ENCODE results near the gene ATXN2.
"Not testable (repeated sequence)": the region's sequence is repeated elsewhere in the genome, so short reads cannot be mapped to it uniquely, and the experiment has no call there.

The ATXN2 gene

DNA sequence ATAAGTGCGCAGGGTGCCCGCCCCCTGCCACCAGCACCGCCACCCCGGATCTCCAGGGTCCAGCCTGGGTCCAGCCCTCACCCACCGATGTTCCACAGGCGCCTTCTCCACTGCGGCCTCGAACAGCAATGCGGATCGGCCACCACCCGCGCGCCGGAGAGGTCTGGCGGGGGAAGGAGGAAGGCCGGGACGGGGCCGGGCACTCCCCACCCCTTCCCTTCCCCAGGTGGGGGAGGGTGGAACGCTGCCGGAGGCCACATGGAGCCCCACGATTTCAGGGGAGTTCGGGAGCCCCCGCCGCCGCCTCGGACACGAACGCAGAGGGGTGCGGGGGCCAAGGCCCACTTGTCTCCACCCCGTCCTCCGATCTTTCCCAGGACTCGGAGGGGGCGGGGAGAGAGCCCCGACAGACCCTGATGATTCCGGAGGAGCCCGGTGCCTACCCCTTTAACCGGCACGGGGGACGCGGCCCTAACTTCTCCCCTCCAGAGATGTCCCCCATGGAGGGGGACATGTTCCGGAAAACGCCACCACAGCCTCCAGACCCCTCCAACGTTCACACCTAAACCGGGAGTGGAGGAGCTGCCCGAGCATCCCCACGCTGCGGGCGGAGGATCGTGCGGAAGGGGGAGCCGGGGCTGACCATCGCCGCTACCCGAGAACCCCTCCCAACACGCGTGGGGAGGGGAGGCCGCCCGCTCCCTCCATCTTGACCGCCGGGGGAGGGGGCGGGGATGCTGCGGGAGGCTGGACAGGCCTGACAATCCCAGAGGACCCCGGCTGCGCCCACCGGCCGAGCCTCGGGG, 1.1 kb downstream of the ATXN2 start:
- DNase-seq = peak; percentile 29

DNA sequence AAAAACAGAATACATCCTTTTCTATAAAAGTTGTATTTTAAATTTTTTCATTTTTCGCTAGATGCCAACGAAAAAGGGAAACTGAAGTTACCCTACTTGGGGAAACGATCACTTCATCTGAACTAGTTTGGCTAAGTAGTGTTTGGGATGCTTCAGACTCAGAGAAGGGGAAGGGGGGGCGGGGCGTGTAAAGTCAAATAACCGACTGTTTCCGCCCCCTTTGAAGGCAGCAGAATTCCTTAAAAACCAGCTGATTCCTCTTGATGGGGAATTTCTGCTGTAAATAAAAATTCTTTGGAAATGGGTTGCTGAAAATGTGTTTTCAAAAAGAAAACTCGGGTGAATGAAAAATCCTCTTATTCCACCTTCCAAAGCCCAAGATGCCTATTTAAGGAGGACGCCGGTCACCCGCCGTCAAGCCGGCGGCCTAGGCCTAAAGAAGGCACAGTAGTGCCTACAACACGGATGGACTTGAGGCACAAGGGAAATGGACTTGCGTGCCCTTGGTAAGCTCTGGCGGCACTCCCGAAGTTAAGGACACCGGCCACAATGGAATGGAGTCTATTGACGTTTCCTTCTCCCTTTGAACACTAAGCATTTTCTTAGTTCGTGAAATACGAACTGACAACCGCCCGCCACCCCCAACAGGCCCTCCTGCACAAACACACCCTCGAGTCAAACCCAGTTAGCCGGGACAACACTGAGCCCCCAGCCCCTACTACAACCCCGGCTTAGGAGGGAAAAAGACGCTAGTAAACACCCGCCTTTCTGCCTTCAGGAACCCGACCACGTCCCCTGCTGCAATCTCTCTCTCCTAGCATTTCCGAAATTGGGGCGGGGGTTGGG, 1.9 kb downstream of the ATXN2 start:
- DNase-seq = peak; percentile 37

GRCh38 chr12:111595341-111595835, 3.7 kb downstream of the ATXN2 start:
- not testable (repeated sequence) for DNase-seq

GRCh38 chr12:111591399-111592010, 7.6 kb downstream of the ATXN2 start:
- DNase-seq = not testable (repeated sequence)

GRCh38 chr12:111590552-111590951, 8.6 kb downstream of the ATXN2 start:
- no peak for DNase-seq

DNA sequence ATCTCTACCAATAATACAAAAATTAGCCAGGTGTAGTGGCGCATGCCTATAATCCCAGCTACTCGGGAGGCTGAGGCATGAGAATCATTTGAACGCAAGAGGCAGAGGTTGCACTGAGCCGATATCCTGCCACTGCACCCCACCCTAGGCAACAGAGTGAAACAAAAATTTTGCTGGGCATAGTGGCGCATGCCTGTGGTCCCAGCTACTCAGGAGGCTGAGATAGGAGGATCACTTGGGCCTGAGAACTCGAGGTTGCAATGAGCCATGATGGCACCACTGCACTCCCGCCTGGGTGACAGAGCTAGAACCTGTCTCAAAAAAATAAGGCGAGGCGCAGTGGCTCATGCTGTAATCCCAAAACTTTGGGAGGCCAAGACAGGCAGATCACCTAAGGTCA, 9.5 kb downstream of the ATXN2 start:
- DNase-seq = no peak

- no peak for DNase-seq
These were observed 11.1 kb downstream of the ATXN2 start for GRCh38 chr12:111588010-111588409.

- DNase-seq = no peak
These were observed 12.1 kb downstream of the ATXN2 start for GRCh38 chr12:111586986-111587385.

GRCh38 chr12:111585690-111586089, 13.4 kb downstream of the ATXN2 start:
- no peak for DNase-seq

DNA sequence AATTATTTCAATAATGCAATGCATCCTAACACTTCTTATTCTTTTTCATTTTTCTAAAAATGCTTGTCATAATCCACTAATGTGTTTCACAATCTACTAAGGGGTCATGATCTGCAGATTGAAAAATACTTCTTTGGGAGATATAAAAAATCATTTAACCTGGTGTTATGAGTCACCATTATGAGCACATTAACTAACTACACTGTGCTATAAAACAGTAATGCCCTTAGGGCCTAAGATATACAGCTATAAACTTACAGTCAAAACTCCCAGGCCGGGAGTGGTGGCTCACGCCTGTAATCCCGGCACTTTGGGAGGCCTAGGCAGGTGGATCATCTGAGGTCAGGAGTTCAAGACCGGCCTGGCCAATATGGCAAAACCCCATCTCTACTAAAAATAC, 14.2 kb downstream of the ATXN2 start:
- no peak for DNase-seq

- not testable (repeated sequence) for DNase-seq
These were observed 15.6 kb downstream of the ATXN2 start for GRCh38 chr12:111583506-111583905.

DNA sequence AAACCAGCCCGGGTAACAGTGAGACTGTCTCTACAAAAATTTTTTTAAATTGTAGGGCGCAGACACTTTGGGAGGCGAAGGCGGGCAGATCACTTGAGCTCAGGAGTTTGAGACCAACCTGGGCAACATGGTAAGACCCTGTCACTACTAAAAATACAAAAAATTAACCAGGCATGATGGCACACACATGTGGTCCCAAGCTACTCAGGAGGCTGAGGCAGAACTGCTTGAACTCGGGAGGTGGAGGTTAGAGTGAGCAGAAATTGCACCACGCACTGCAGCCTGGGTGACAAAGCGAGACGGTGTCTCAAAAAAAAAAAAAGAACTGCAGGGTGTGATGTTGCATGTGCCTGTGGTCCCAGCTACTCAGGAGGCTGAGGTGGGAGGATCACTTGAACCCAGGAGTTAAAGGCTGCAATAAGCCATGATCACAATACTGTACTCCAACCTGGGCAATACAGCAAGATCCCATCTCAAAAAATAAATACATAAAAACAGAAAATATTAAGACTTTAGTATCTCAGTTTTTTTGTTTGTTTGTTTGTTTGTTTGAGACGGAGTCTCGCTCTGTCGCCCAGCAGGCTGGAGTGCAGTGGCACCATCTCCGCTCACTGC, 16.9 kb downstream of the ATXN2 start:
- DNase-seq = no peak

- DNase-seq = no peak
These were observed 17.5 kb downstream of the ATXN2 start for GRCh38 chr12:111581434-111582132.

DNA sequence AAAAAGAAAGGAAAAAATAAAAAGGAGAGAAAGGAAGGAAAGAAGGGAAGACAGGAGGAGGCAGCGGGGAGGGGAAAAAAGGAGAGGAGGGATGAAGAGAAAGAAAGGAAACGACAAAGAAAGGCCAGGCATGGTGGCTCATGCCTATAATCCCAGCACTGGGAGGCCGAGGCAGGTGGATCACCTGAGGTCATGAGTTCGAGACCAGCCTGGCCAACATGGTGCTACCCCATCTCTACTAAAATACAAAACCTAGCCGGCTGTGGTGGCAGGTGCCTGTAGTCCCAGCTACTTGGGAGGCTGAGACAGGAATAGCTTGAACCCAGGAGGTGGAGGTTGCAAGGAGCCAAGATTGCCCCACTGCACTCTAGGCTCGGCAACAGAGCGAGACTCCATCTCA, 18.4 kb downstream of the ATXN2 start:
- no peak for DNase-seq

- DNase-seq = no peak
These were observed 19.0 kb downstream of the ATXN2 start for GRCh38 chr12:111580119-111580425.

- DNase-seq = no peak
These were observed 20.2 kb downstream of the ATXN2 start for GRCh38 chr12:111578971-111579340.

GRCh38 chr12:111578276-111578970, 20.7 kb downstream of the ATXN2 start:
- no peak for DNase-seq

- DNase-seq = no peak
These were observed 24.2 kb downstream of the ATXN2 start for GRCh38 chr12:111574797-111575443.

- no peak for DNase-seq
These were observed 25.6 kb downstream of the ATXN2 start for GRCh38 chr12:111573476-111573875.

DNA sequence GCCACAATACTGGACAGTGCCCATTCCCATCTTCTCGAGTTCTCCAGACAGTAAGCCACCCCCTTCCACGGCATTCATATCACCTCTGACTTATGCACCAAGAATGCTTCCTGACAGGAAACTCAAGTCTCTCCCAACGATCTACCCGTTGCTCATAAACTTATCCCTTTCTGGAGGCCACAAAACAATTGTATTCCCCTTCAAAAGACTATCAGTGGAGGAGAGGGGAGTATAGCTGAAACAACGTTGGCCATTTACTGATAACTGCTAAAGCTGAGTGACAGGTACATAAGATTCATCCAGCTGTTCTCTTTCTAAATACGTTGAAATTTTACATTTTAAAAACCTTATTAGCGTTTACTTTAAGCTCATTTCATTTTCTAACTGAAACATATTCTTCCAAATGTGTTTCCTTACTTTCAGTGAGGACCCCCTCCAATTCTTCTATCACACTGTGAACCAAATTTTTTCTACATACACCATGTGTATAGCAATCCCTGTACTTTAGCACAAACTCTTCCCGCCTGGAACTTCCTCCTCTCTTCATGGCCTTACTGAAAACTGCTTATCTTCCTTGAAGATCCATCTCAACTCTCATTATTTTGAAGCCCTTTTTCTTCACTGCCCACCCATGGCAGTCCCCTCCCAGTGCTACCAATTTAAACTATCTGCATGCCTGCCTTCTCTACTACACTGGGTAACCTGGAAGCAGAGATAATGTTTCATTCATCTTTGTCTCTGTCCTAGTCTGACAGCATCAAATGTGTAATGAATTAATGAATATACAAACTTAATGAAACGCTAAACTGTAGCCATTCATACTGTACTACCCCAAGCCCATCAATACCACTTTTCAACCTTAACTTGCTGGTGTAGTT, 28.8 kb downstream of the ATXN2 start:
- DNase-seq = no peak
